G401.6 (cell line): Measurements from ENCODE around the gene C2orf78.

Source experiments
- FAIRE-seq: peaks from 2 replicates; lab custom pipeline; 2012; peaks lifted over from hg19 to GRCh38; lab: Jason Lieb, UNC

The C2orf78 gene

DNA sequence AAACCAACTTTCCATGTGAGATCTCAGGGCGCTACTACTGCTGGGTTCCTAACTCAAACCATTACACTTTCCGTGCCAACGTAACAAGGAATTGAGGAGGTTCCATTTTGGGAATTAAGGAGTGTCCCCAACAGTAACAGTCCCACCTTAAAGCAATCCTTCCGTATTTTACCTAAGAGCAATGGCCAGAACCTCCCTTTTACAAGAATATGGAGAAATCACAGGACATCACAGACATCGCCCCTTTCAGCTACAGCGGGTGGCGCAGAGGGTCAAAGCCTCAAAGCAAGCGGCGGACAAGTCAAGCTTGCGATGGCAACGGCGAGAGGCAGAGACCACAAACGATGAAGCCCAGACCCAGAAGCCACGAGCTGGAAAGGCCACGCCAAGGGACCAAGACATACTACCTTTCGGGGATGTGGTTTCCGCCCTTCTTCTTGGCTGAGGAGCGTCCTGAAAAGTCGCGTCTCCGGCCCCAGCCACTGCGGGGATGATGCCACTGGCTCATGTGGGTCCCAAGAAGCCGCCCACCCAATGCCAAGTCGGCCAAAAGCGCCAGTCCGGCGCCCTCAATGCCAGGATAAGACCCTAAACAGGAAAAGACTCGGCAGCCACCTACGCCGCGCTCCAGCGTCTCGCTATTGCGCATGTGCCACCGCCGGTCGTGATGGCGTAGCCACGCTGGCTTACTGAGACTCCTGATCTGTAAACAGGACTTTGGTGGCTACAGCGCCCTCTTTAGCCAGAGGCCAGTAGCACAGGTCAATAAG is 4.3 kb upstream of the C2orf78 start, which contains the start of gene DUSP11:
Gene DUSP11, minus strand, starts transcription at position 637 of the 770 bp plus-strand sequence. Its CDS starts 129 bp downstream, at position 508.
- FAIRE-seq: peak; percentile 93

DNA sequence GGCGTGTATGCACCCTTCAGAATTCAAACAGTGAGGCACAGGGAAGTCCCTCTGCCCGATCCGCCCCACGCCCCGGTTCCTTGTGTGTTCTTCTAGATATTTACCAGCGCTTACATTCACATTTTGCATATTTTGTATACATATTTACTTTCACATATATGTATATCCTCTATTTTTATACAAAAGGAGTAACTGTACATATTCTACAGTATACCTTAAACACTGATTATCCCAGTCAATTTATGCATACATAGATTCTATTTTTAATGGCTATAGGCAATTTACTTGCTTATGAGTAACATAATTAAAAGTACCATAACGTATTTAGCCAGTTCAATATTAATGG is 3.8 kb upstream of the C2orf78 start:
- no peak for FAIRE-seq

DNA sequence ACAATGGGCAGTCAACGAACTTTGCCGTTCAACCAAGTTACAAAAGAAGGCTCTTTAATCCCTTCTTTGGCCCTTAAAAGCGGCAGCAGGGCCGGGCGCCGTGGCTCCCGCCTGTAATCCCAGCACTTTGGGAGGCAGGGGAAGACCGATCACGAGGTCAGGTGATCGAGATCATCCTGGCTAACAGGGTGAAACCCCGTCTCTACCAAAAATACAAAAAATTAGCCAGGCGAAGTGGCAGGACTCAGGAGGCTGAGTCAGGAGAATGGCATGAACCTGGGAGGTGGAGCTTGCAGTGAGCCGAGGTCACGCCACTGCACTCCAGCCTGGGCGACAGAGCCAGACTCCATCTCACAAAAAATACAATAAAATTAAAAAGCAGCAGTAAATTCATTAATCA is 581 bp upstream of the C2orf78 start:
- FAIRE-seq: peak; percentile 94

- FAIRE-seq: no peak
Observed at GRCh38 chr2:73811878-73812277, 27.9 kb downstream of the C2orf78 start.

- FAIRE-seq: no peak
Observed at GRCh38 chr2:73812635-73813034, 28.7 kb downstream of the C2orf78 start.

GRCh38 chr2:73818296-73818695 is 34.3 kb downstream of the C2orf78 start:
- no peak for FAIRE-seq

- FAIRE-seq: no peak
Observed at GRCh38 chr2:73821227-73821626, 37.2 kb downstream of the C2orf78 start.

DNA sequence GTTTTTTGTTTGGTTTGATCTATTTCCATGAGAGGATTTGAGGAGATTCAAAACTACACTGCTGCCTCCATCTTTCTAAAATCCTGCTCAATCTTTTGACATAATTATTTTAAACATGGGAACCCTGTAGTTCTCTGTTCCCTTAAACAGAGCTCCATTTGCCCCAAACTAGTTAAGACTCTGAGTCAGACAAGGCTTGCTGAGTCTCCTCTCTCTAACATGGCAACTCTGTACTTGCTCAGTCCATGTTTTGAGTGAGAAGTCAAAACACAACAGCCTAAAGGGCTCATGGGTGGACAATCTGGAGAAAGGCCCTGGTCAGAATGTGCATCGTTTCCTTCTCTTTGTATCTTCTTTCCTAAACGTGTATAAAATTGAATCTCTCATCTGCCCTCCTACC is 37.7 kb downstream of the C2orf78 start:
- FAIRE-seq: no peak

DNA sequence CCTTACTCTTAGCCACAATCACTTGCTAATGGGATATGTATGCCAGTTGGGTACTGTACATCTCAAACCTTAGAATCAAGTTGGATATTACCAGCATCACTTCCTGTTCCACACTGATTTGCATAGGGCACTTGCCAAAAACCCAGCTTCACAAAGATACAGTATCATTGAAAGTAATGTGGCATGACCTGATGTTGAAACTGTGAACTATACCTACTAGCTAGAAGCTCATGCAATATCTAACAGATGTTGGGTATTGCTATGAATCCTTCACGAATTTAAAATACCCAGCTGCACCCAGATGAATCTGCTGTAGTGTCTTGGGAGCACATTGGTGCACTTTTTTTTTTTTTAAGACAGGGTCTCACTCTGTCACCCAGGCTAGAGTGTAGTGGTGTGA is 38.3 kb downstream of the C2orf78 start:
- no peak for FAIRE-seq

DNA sequence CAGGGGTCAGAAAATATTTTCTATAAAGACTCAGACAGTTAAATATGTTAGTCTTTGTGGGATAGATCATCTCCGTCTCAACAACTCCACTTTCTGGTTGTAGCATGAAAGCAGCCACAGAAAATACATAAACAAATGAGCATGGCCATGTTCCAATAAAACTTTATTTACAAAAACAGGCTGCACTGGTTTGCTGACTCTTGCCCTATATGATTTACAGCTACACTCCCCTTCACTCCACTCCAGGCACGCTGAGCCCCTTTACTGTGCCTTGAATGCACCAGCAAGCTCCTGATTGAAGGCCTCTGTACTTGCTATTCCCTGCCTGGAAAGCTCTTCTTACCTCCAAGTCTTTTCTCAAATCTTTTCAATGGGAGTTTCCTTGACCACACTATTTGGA is 39.0 kb downstream of the C2orf78 start:
- no peak for FAIRE-seq

- no peak for FAIRE-seq
Observed at GRCh38 chr2:73823416-73823815, 39.4 kb downstream of the C2orf78 start.

- FAIRE-seq: peak; percentile 96
Observed at GRCh38 chr2:73823916-73824523, 40.0 kb downstream of the C2orf78 start.

GRCh38 chr2:73825408-73825807 is 41.4 kb downstream of the C2orf78 start:
- no peak for FAIRE-seq

GRCh38 chr2:73827018-73827417 is 43.0 kb downstream of the C2orf78 start:
- FAIRE-seq: peak; percentile 87

DNA sequence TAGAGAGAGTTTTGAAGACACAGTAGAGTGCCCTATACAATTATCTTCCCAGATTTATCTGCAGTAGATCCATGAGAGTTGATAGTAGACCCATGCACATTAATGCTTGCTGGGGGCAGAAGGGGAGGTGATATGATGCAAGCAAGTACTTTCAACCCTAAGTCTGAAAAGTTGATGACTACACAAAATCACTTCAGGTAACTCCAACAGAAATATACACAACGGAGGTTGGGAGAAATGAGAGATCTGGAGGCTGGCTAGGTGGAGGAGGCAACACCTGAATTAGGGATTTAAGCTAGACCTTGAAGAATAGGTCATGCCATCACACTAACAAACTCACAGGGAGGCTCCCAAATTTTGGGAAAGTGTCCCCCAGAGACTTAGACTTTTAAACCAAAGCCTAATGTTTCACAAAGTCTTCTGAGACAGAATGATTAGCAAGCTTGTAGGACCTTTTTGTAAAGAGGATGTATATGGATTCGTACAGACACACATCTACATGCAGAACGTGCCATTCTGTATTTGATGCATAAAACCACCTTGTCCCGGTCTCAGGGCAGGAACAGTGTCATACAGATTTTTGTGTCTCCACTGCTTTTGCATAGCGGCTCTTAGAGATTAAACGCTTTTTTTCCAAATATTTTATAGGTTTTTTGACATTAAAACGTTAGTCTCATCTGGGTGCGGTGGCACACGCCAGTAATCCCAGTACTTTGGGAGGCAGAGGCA is 43.8 kb downstream of the C2orf78 start:
- no peak for FAIRE-seq

GRCh38 chr2:73828389-73828817 is 44.4 kb downstream of the C2orf78 start:
- no peak for FAIRE-seq

GRCh38 chr2:73828818-73829570 is 45.0 kb downstream of the C2orf78 start, which contains the start of gene STAMBP:
Gene STAMBP (plus strand): TSS chr2:73828961. CDS start chr2:73830857, 1,896 bp downstream.
- peak; percentile 97 for FAIRE-seq

DNA sequence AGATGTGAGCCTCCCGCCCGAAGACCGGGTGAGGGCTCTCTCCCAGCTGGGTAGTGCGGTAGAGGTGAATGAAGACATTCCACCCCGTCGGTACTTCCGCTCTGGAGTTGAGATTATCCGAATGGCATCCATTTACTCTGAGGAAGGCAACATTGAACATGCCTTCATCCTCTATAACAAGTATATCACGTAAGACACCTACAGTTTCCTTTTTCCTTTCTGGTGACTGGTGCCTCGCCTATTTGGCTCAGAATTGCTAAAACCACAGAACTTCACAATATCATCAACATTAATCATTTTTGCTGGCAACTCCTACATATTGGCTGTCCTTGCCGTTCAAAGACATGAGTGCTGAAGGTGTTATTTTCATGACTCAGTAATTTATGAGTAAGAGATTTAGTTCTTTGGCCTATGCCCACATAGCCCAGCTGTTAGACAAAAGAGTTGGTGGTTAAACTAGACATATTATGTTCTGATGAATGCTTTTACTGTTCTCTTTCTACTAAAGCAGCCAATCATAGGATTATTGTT is 47.0 kb downstream of the C2orf78 start:
- FAIRE-seq: no peak

GRCh38 chr2:73832930-73833329 is 48.9 kb downstream of the C2orf78 start:
- FAIRE-seq: no peak

DNA sequence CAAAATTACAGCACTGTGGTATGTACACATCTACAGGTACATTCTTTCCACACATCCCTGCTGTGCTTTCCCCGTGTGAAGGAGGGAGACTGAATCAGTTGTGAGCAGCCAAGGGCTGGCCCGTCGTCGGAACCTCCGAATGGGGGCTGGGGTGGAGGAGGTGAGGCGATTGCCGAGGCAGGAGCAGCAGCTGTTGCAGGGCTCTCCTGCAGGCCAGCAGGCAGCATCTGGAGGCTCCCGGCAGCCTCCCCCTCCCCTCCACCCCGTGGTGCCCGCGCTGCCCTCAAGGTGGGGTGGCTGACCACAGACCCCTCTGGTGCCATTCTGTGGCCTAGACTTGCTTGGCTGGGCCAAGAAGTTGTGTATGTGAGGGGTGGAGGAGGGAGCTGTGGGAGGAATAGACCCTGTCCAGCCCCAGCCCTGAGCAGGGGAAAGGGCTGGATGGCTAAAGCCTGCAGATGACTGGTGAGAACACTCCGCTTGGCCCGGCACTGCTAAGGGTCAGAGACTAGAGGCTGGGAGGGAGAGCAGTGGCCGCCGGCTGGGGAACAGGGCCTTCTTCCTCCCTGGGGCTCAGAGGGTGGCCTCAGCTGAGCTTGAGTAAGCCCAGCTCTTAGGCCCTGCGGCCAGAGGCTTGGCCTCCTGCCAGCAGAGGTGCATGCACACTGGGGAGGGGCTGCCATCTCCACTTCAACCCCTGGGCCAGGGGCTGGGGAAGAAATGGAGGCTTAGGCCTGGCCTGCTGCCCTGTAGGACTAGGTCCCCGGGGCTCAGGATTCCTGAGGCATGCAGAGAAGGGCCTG is 52.4 kb downstream of the C2orf78 start:
- no peak for FAIRE-seq
